ENCODE measurements around the gene ZNF48. TPM values are rescaled to one million over a fixed set of nuclear protein-coding genes. Genes with fewer than 3 reads are reported as not detected.

Gene ZNF48
- polyA plus RNA-seq, 1 donor (not counting 4 experiments of a cell fraction or from before 2014, with no cell fraction given), result 4.3 TPM

DNA sequence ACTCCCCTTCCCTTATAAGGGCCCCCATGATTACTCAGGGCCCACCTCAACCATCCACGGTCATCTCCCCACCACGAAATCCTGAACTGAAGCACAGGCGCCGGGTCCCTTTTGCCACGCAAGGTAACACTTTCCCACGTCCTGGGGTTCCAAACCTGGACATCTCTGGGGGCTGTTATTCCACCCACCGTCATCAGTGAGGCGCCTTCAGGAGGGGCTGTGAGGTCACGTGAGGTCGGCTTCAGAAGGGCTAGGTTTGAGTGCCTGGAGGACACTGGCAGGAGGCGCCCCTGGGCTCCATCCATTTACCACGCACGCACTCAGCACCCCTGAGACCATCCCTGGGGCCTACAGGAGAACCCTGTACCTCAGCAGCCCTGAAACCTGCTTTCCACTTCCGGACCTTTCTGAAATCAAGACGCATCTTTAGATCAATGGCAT, 44.2 kb upstream of the ZNF48 start:
- H3K4me3 ChIP-seq (ENCODE audit: control insufficient read depth in 2 of 3, extremely low read depth in 1 of 3, insufficient read depth in 2 of 3, low read depth in 1 of 3, low read length in 3 of 3), result no peak overlapping the region
- H3K4me2 ChIP-seq (ENCODE audit: control insufficient read depth, extremely low read depth, insufficient read depth, low read depth, low read length), result no peak overlapping the region
- FAIRE-seq (no peak), DNase-seq (ENCODE audit: low read depth, low spot score) (no peak)
- H3K9ac ChIP-seq (ENCODE audit: control insufficient read depth, extremely low read depth, insufficient read depth, low read length), result no peak overlapping the region
- dilution Hi-C loops (cut with MboI; ENCODE audit: extremely low pct_ligation_motif_present, low sequenced_read_pairs), result no loop called here
- peaks cover 12% of the 10 kb centered on the region for H3K4me1 ChIP-seq (ENCODE audit: control insufficient read depth, extremely low read depth, insufficient read depth, low read length)
- H3K36me3 ChIP-seq (ENCODE audit: control insufficient read depth in 2 of 2, extremely low read depth in 1 of 2, insufficient read depth in 2 of 2, low read length in 2 of 2), result peaks cover 24 to 34% of the 10 kb centered on the region in 2 experiments
- no peaks in the 10 kb centered on the region for H3K9me3 ChIP-seq (ENCODE audit: control insufficient read depth, low read depth, low read length)
- H3K27me3 ChIP-seq (ENCODE audit: control insufficient read depth, extremely low read depth, insufficient read depth, low read length), result no peaks in the 10 kb centered on the region
- H4K20me1 ChIP-seq (ENCODE audit: control insufficient read depth, extremely low read depth, insufficient read depth, low read length), result no peaks in the 10 kb centered on the region
- H3K9me1 ChIP-seq (ENCODE audit: control insufficient read depth, extremely low read depth, insufficient read depth, low read length), result no peaks in the 10 kb centered on the region
- no peak overlapping the region for H2AFZ ChIP-seq (ENCODE audit: control insufficient read depth, low read length)
- H3K27ac ChIP-seq (ENCODE audit: control insufficient read depth, insufficient read depth, low read length), result no peak overlapping the region
- no peak for TF ChIP-seq EZH2 (IDR thresholded peaks at IDR 0.05; ENCODE audit: low read length)
- TF ChIP-seq, protein P1, sequence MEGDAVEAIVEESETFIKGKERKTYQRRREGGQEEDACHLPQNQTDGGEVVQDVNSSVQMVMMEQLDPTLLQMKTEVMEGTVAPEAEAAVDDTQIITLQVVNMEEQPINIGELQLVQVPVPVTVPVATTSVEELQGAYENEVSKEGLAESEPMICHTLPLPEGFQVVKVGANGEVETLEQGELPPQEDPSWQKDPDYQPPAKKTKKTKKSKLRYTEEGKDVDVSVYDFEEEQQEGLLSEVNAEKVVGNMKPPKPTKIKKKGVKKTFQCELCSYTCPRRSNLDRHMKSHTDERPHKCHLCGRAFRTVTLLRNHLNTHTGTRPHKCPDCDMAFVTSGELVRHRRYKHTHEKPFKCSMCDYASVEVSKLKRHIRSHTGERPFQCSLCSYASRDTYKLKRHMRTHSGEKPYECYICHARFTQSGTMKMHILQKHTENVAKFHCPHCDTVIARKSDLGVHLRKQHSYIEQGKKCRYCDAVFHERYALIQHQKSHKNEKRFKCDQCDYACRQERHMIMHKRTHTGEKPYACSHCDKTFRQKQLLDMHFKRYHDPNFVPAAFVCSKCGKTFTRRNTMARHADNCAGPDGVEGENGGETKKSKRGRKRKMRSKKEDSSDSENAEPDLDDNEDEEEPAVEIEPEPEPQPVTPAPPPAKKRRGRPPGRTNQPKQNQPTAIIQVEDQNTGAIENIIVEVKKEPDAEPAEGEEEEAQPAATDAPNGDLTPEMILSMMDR (optimal IDR thresholded peaks at IDR 0.05 in 1 of 3, IDR thresholded peaks at IDR 0.05 in 1 of 3, conservative IDR thresholded peaks at IDR 0.05 in 1 of 3; ENCODE audit: extremely low read depth in 1 of 3, insufficient read depth in 2 of 3, low read length in 3 of 3), result no peak
- H3K79me2 ChIP-seq (ENCODE audit: control insufficient read depth, insufficient read depth, low read length), result peaks cover 30% of the 10 kb centered on the region

DNA sequence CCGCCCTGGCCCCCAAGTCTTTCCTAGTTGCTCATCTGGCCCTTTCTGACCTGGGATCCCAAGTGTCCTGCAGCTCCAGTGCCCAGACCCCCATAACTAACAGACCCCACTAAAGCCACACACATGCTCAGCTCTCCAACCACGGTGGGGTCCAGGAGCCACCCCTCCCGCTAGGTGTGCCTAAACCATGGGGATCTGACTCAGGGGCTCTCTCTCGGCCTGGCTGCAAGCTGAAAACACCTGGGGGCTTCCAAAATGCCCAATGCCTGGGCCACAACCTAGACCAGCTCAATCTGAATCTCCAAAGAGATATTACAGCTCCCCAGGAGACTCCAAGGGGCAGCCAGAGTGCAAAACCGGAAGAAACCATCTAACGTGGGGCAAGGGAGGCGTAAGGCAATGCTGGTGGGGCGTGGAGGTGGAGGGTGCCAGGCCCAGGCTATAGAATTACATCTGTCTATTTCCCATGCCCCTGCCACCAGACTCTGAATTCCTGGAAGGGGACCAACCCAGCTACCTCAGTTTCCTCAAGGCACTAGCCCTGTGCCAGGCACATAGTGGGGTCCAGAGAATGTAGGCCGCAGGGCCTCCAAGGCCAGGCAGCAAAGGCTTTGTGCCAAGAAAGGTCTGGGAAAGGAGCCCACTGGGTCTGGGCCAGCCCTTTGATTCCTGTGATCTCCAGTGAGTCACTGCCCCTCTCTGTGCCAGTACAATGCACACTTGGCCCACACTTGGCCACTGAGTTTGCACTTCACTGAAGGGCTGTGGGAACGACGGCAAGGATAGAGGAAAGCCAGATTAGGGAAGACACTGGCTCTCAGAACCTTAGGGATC, 43.4 kb upstream of the ZNF48 start:
- H3K4me3 ChIP-seq (ENCODE audit: control insufficient read depth in 2 of 3, extremely low read depth in 1 of 3, insufficient read depth in 2 of 3, low read depth in 1 of 3, low read length in 3 of 3), result no peak overlapping the region
- H3K4me2 ChIP-seq (ENCODE audit: control insufficient read depth, extremely low read depth, insufficient read depth, low read depth, low read length), result no peak overlapping the region
- peaks cover 30% of the 10 kb centered on the region for H3K79me2 ChIP-seq (ENCODE audit: control insufficient read depth, insufficient read depth, low read length)
- no peak overlapping the region for H3K9ac ChIP-seq (ENCODE audit: control insufficient read depth, extremely low read depth, insufficient read depth, low read length)
- TF ChIP-seq EZH2 (IDR thresholded peaks at IDR 0.05; ENCODE audit: low read length), result no peak
- TF ChIP-seq, protein P1 (optimal IDR thresholded peaks at IDR 0.05 in 1 of 3, IDR thresholded peaks at IDR 0.05 in 1 of 3, conservative IDR thresholded peaks at IDR 0.05 in 1 of 3; ENCODE audit: extremely low read depth in 1 of 3, insufficient read depth in 2 of 3, low read length in 3 of 3), result no peak
- H3K4me1 ChIP-seq (ENCODE audit: control insufficient read depth, extremely low read depth, insufficient read depth, low read length), result peaks cover 14% of the 10 kb centered on the region
- no peak overlapping the region for H2AFZ ChIP-seq (ENCODE audit: control insufficient read depth, low read length)
- DNase-seq (ENCODE audit: low read depth, low spot score) (no peak), FAIRE-seq (no peak)
- dilution Hi-C loops (cut with MboI; ENCODE audit: extremely low pct_ligation_motif_present, low sequenced_read_pairs), result no loop called here
- H4K20me1 ChIP-seq (ENCODE audit: control insufficient read depth, extremely low read depth, insufficient read depth, low read length), result no peaks in the 10 kb centered on the region
- no peaks in the 10 kb centered on the region for H3K9me3 ChIP-seq (ENCODE audit: control insufficient read depth, low read depth, low read length)
- peaks cover 25 to 34% of the 10 kb centered on the region in 2 experiments for H3K36me3 ChIP-seq (ENCODE audit: control insufficient read depth in 2 of 2, extremely low read depth in 1 of 2, insufficient read depth in 2 of 2, low read length in 2 of 2)
- H3K27me3 ChIP-seq (ENCODE audit: control insufficient read depth, extremely low read depth, insufficient read depth, low read length), result no peaks in the 10 kb centered on the region
- no peaks in the 10 kb centered on the region for H3K9me1 ChIP-seq (ENCODE audit: control insufficient read depth, extremely low read depth, insufficient read depth, low read length)
- H3K27ac ChIP-seq (ENCODE audit: control insufficient read depth, insufficient read depth, low read length), result no peak overlapping the region
